Hindlimb muscle (tissue), 1 donor: ENCODE results near the gene DECR2. TPM values are rescaled to one million over a fixed set of nuclear protein-coding genes. Genes with fewer than 3 reads are reported as not detected.
"Not testable (repeated sequence)": the region's sequence is repeated elsewhere in the genome, so short reads cannot be mapped to it uniquely, and the experiment has no call there.

Experiments used
- DNase-seq: peaks from one replicate; pipeline ENCODE4 v3.0.0-alpha.2; 2013
- polyA plus RNA-seq: library from polyadenylated mRNA; unstranded; fragments of 120-200 nt; gene quantifications from one replicate; pipeline ENCODE4 v1.2.1, GENCODE V29; 2013; ENCODE audit not compliant: insufficient read length

The DECR2 gene, protein sequence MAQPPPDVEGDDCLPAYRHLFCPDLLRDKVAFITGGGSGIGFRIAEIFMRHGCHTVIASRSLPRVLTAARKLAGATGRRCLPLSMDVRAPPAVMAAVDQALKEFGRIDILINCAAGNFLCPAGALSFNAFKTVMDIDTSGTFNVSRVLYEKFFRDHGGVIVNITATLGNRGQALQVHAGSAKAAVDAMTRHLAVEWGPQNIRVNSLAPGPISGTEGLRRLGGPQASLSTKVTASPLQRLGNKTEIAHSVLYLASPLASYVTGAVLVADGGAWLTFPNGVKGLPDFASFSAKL
- 13.7 TPM for polyA plus RNA-seq

DNA sequence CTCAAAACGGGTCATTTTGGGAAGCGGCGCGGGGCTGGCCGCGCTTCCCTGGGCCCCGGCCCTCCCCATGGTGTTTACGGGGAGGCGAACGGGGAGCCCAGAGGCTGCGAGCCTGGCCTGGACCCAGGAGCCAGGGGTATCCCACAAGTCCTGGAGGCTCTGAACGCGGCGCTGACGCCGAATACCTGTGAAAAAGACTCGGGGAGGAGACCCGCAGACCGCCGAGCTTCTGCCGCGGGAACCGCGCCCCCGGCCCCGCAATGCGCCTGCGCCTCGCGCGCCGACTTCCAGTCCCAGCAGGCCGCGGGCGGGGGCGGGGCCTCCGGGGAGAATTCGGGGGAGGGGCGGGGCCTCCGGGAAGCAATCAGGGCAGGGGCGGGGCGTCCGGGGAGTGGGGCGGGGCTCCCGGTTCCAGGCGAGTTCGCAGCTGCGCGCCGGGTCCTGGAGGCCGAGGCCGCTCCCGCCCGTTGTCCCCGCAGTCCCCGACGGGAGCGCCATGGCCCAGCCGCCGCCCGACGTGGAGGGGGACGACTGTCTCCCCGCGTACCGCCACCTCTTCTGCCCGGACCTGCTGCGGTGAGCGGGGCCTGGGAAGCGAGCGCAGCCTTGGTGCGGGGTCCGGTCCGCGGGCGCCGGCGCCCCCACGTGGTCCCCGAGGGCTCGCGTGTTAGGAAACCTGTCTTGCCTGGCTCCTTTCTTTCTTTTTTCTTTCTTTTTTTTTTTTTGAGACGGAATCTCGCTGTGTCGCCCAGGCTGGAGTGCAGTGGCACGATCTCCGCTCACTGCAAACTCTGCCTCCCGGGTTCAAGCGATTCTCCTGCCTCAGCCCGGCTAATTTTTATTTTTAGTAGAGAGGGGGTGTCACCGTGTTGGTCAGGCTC lies at the start of gene DECR2:
DECR2 (plus strand) TSS at position 418 of the 881 bp plus-strand sequence; CDS start at position 497, 79 bp downstream.
- peak; percentile 93 for DNase-seq

DNA sequence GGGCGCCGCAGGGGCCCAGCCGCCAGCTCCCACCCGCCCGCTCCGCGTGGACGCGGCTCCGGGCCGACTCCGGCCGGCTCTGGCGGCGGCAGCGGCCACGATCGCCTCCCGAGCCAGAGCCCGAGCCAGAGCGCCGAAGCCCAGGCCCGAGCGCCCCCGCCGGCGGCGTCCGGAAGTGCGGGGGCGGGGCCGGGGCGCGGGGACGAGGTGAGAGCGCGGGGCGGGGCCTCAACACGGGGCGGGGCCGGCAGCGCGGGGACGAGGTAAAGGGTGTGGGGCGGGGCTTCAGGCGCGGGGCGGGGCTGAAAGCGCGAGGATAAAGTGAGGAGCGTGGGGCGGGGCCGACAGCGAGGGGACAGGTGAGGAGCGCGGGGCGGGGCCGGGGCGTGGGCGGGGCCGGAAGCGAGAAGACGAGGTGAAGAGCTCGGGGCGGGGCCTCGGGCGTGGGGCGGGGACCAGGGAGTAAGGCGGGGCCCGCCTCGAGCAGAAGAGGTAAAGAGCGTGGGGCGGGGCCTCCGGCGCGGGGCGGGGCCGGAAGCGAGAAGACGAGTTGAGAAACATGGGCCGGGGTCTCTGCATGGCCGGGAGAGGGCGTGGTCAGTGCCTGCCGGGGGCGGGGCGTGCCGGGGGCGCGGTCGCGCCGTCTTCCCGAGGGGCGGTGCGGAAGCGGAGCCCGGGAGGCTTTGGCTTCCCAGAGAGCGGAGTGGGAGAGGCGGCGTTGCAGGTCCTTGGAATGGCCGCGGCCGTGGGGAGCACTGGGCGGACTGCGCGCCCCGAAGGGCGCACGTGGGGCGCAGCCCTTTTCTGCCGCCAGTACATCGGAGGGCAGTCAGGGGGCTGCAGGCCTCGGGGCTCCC lies 48.9 kb upstream of the DECR2 start, which contains the start of gene AXIN1:
AXIN1 (minus strand) TSS at position 177 of the 857 bp plus-strand sequence. CDS start 5,698 bp downstream, outside the sequence.
- peak; percentile 86 for DNase-seq

DNA sequence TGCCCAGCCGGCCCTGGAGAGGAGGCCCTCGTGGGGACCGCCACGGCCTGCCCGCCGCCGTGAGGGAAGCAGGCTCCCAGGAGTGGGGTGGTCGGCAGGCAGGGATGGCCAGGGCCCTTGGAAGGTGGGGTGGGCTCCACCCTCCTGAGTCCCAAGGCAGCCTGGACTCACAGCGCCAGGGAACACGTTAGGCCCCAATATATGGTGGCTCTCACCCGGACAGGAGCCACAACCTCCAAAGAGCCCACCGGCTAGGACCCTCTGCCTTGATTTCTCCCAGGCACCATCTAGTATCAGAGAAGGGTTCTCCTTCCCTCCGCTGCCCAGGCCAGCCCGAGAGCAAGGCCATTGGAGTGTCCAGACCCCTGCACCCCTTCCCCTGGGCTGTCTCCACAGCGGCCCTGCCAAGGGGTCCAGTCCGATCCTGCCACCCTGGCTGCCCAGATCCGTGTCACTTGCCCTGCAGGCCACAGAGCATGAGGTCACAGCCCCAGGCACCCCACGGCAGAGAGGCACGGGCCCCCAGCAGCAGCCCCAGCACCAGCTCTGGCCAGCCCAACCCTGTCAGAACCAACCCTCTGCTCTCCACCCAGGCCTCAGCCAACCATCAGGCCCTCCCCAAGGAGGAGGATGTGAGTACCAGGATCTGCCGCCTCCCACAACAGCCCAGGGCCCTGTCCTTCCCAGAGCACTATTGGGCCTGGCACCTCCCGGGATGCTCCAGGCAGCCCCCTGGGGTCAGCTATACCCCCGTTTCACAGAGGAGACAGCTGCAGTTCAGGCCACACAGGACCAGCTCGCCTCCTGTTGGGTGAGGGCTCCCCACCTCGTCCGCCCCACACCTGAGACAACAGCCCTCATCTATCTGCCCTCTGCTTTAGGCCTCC lies 48.0 kb upstream of the DECR2 start:
- DNase-seq = no peak

DNA sequence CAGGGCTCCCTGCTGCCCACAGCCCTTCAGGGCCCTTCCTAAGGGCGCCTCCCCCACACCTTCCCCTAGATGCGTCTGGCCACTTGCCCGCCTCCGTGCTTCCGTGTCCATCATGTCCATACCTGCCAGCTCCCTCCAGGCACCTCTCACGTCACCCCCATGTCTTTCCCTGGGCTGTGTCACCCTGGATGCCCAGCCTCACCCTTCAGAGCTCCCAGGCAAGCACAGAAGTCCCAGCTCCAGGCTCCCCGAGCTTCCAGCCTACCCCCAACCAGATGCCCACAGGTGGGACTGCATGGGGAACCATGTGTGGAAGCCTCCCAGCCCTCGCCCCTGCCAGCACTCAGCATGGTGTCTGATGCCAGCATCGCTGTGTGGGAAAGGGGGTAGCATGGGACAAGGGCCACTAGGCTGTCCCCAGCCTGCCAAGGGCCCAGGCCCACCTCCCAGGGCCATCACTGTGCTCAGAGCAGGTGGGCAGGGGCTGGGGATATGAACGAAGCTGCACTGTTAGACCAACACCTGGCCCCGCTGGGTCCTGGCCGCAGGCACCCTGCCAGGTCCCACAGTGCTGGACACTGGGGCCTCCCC lies 47.3 kb upstream of the DECR2 start:
- DNase-seq = no peak

DNA sequence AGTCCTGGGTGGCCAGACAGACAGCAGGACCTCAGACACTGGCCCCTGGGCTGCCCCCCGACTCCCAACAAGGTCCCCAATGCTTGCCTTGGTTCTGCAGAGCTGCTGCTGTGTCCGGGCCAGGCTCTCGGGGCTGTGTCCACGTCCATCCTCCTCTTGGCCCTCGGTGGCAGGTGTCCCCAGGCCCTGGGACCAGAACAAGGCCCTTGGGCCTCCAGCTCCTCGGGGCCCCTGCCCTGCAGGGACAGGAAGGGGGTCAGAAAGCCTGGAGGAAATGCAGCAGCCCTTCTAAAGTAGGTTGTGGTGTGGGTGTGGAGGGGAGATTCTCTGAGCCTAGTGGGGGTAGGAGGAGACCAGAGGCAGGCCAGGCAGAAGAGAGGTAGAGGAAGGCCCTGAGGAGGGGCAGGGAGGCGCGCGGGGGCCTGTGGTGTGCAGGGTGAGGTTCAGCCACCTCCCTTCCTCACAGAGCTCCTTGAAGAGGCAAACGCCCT lies 46.7 kb upstream of the DECR2 start:
- DNase-seq = no peak

DNA sequence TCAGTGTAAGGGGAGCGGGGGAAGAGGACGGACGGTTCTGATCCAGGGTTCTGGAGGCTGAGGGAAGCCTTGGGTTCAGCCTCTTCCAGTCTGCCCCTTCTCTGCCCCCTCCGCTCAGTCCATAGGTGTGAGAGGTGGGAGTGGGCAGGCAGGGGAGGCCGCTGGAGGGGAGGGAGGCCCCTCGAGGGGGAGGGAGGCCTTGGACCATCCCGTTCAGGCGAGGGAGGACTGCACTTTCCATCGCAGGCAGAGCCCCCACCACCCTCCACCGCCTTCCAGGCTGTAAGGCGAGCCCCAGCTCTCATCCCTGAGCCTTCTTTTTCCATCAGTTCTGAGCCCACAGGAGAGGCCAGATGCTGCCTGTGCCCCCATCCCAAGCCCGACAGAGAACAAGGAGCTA lies 44.9 kb upstream of the DECR2 start:
- DNase-seq = no peak

DNA sequence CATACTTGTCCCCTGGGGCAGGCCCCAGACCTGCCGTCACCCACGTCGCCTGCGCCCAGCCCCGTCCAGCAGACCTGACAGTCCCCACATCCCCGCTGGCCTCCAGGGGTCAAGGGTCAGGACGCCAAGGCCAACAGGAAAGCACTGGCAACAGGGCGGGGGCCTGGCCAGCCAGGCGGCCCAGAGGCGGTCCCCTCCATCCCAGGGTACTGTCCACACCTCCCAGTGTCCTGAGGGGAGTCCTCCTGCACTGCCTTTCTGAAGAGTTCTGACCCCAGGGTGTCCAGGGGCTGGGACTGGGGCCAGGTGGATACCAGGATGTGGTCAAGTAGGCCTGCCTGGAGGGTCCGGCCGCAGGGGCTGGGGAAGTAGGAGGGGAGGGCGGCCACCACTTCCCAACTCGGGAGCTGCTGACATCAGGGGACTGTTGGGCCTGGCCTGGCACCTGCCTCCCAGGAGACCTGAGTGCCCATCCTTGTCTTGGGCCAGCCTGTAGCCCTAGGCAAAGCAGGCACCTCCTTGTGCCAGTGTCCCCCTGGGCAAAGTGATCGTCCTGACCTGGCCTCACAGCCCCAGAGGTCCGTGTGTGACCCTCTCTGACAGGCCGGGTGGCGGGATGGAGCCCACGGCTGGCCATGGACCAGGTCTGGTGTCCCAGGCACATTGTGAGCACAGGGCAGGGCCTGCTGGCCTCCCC lies 42.5 kb upstream of the DECR2 start:
- no peak for DNase-seq

DNA sequence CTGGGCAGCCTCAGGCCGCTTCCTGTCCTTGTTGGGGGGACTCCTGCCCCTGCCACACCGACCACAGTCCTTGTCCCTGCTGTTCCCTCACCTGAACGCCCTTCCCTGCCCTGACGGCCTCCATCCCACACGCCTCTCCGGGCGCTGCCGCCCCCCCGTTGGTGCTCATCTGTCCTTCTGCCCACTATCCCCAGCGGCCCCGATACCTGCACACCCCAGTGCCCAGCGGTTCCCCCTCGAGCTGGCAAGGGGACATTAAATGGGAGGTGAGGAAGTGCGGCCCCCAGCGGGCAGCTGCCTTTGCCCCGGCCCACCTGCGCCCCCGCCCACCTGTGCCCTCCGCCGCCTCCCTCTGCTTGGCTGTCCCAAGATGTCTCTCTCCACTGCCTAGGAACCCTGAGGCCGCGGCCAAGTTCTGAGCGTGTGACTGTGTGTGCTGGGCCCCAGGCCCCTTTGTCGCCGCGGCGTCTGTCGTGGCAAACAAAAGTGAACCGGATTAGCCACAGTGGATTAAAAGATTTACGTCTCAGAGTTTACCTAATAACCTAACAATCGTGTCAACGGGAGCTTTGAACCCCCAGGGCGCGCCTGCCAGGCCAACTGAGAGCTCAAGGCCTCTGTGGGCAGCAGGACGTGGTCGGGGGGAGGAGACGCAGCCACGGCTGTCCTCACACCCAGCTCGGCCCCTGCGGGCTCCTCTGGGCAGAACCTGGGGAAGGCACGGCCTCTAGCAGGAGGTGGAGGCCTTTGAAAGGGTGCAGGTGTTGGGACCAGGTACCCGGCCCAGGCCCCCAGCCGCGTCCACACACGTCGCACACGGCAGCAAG lies 41.6 kb upstream of the DECR2 start:
- no peak for DNase-seq

DNA sequence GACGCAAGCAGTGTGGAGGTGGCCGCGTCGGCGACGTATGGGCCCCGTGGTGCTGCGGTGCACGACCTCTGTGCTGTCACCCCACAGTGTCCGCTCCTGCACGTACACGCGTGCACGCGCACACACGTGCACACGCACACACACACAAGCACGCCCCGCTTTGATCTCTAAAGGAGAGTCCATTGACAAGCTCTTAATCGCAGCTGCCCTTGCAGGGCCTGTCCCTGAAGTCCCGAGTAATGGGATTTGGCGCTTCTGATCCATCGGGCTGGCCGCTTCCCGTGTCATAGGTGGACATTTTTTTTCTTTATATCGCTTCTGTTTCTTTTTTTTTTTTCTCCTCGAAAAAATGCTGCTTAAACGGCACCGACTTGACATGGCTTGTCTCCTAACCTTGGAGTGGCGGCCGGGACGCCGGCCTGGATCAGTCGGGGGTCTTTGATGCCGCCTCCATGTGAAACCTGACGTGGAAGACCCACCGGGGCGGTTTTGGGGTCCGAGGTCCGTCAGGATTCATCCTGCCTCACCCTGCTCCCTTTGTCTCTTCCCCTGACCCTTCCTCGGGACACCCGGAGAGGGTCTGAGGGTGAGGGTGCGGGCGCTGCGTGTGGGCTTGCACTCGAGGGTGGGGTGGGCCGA lies 40.9 kb upstream of the DECR2 start:
- DNase-seq = no peak

DNA sequence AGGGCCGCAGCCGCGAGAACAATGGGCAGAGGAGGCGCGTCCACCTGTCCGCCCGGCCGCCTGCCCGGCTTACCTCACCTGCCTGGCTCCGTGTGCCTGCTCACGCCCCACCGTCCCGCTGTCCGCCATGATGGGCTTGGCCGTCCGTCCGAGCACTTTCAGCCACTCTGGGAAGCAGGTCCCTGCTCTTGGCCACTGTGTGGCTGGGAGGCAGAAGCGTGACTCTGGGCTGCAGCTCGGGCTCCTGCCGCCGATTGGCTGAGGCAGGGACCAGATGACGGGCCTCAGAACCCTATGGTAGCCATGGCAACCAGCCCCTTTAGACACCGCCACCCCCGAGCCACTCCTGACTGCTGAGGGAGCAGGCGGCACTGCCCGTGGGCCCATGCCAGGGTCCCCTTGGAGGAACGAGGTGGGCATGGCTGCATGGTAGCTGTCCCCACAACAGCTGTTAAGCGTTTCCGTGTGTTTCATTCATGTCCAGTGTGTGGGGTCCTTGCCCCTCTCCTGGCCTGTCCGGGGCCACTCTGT lies 40.3 kb upstream of the DECR2 start:
- DNase-seq = no peak

DNA sequence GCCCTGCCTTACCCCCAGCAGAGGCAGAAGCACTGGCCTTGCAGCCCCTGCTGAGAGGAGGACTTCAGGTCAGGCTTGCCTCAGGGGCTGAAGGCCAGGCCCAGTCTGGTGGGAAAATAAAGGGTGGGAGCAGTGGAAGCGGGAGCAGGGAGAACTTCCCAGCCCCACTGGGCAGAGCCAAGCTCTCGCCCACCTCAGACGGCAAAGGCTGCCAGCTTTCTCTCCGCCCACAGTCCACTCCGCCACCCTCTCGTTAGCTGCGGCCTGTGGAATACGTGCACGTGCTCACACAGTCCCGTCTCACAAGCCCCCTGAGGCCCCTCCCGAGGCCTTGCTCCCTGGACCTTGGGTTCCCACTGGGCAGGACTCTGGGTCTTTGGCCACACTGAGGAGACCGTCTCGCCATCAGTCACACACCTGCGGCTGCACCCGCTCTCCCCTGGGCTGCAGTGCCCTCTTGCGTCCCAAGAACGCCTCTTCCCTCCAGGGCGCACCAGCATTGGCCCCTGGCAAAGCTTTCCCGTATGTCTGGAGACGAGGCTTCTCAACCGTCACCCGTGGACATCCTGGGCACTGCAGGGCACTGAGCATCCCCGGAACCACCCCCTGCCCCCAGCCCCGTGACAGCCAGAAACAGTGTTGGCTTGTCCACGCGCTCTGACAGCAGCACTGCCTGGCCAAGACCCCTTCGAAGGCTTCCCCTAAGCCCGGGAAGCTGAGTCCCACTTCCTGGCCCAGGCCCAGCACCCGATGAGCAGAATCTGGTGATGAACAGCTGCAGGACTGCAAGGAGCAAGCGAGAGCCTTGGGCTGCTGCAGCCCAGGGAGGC lies 39.6 kb upstream of the DECR2 start:
- no peak for DNase-seq

DNA sequence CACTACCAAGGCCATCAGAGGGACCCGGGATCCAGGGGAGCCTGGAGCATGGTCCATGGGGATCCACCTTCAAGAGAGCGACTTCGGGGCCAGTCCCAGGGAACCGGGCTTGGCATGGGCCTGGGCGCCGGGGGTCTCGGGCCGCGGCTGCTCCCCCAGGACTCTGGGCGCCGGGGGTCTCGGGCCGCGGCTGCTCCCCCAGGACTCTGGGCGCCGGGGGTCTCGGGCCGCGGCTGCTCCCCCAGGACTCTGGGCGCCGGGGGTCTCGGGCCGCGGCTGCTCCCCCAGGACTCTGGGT lies 39.0 kb upstream of the DECR2 start:
- DNase-seq = not testable (repeated sequence)

DNA sequence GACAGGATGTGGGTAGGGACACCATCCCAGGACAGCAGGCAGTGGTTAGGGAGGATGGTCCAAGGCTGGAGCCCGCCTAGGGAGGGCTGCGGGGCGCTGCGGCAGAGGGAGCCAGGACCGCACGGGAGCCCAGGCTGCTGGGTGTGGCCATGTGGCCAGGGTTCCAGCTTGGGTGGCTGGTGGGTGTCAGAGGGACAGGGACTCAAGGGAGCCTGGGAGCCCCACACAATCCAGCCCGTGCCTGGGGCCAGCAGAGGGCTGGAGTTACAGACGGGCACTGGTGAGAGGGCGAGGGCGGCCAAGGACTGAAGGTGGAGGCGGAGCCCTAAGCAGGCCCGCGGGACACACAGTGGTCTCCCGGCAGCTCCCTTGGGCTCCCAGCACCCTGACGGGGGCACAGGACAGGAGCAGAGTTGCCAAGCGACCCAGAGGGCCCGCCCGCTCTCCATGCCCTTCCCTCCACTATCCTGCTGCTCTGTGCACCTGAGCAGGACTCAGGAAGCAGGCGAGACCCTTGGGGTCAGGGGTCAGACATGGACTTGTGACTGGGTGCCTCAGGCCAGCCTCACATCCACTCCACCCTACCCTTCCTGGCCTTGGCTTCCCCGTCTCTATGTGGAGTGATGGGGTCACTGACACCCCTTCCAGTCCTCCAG lies 38.4 kb upstream of the DECR2 start:
- DNase-seq = no peak

DNA sequence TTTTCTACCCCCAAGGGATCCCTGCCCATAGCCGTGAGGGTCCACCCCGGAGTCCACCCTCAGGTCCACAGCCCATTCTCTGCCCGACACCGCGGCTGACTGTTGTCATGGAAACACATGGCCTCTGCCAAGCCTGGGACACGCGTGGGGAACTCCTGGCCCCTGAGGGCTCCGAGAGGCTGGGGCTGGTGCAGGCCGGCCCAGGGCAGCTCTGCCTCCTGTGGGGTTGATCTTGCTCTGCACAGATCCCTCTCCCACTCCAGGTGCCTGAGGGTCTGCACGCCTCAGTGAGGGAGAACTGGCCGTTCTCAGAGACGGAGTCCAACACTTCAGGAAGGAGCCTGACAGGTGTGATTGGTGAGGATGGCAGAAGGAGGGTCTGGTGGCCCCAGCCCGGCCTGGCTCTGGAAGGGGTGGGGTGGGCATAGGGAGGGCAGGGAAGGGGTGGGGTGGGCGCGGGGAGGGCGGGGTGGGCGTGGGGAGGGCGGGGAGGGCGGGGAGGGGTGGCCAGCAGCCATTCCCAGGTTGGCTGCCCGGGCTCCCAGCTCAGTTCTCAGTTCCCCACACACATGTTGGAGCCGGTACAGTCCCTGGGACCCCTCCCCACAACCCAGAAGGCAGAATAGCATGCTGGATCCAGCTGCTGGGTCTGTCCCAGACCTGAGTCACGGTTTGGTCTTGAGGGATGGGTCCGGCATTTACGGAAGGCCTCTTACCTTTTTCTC lies 37.8 kb upstream of the DECR2 start:
- no peak for DNase-seq

DNA sequence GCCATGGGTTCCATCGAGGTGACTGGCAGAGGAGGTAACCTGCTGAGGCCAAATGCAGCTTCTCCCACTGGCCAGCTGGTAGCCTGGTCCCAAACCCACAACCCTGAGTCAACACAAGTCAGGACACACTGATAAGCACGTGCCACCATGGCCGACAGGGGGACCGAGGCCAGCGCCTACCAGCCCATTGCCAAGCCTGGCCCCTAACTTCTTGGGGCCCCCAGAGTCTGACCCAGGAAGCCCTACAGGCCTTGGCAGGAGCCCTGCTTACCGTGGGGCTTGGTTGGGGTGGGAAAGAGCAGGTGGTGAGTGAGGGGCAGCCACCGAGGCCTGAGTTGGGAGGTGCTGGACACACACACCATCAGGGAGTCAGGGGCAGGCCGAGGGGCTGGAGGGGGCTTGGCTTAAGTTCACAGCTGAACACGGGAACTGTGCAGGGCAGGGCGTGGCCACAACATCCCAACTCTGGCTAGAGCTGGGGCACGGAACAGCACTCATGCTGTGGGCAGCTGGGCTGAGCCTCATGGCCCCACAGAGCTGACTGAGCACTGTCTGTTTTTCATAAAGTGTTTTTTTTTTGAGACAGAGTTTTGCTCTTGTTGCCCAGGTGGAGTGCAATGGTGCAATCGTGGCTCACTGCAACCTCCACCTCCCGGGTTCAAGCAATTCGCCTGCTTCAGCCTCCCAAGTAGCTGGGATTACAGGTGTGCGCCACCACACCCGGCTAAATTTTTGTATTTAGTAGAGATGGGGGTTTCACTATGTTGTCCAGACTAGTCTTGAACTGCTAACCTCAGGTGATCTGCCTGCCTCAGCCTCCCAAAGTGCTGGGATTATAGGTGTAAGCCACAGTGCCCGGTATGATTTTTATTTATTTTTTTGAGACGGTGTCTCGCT lies 36.8 kb upstream of the DECR2 start:
- DNase-seq = no peak

DNA sequence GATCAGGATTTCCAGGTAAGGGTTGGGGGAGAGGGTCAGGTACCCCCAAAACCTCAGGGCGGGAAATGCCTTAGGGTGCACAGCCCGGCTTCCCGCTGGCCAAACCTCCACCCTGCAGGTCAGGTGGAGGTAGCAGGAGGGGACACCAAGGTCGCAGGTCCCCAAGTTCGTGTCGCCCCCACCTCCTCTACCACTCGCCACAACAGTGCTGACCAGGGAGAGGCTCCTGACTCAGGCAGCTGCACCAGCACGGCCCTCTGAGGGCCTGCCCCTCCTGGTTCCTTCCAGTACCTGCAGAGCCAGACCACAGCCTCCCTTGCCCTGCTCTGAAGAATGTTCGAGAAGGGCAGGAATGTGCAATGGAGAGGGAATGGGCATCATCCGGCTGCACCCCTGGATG lies 35.2 kb upstream of the DECR2 start:
- DNase-seq = no peak
